ENCODE measurements around the gene CENPP.

CENPP gene

DNA sequence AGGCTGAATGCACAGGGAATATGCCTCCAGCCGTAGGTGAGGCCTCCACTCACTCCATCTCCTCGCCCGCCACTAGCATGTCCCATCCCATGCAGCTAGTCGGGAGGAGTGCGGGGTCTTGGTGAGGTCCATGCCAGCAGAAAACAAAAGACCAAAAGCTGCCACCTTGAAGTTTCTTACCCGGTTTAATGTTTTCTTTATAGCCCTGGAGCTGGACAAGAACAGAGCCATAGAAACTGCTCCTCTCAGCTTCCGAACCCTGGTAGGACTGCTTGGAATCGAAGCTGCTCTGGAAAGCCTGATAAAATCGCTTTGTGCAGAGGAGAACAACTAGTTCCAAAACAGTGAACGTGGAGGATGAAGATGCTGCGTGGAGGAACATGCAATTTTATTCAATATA is 287.1 kb downstream of the CENPP start:
- H3K9me3 ChIP-seq, result no peaks in the 10 kb centered on the region
- no peaks in the 10 kb centered on the region for H3K27me3 ChIP-seq
- no peaks in the 10 kb centered on the region for H3K4me1 ChIP-seq (ENCODE audit: control insufficient read depth in 1 of 2, insufficient read depth in 1 of 2, low read depth in 1 of 2, low read length in 1 of 2)
- H3K36me3 ChIP-seq, result peaks cover 74% of the 10 kb centered on the region
- TF ChIP-seq, protein P1, sequence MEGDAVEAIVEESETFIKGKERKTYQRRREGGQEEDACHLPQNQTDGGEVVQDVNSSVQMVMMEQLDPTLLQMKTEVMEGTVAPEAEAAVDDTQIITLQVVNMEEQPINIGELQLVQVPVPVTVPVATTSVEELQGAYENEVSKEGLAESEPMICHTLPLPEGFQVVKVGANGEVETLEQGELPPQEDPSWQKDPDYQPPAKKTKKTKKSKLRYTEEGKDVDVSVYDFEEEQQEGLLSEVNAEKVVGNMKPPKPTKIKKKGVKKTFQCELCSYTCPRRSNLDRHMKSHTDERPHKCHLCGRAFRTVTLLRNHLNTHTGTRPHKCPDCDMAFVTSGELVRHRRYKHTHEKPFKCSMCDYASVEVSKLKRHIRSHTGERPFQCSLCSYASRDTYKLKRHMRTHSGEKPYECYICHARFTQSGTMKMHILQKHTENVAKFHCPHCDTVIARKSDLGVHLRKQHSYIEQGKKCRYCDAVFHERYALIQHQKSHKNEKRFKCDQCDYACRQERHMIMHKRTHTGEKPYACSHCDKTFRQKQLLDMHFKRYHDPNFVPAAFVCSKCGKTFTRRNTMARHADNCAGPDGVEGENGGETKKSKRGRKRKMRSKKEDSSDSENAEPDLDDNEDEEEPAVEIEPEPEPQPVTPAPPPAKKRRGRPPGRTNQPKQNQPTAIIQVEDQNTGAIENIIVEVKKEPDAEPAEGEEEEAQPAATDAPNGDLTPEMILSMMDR (IDR thresholded peaks at IDR 0.05), result no peak
- no peak overlapping the region for H3K4me3 ChIP-seq (ENCODE audit: low read depth in 1 of 2, low read length in 1 of 2)
- no peak overlapping the region for H3K27ac ChIP-seq

DNA sequence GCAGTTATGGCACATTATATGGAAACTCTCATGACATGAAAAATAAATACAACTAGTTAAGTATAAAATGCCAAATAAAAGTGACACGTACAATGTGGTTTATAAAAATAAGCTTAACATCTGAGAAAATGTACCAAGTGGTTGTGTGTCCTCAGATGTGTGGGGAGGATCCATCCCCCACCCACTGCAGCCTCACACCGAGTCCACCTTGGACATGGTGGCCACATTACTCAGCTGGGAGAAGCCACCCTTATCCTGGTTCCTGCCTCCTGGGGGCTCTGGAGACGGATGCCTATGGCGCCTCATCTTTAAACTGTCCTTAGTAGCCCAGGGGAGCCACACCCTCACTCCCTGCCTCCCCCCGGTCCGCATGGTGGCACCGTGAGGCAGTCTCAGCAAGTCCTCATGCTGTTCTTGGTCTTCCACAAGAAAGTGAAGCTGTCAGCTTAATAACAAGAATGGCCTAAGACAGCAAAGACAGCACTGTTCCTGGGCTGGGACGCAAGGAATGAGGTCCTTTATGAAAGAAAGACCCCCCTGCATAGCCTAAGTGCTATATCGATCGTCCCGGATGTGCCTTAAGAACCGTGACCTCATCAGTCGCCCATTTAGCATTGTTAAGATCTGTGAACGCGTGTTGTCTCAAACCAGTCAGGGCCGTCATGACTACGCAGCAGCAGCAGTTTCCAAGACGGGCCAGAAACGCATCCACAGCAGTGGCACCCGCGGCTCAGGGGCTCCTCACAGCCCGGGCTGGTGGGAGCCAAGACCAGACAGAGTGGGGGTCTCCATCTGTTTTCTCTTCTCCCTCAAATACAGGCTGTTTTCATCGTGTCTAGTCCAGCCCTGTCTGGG is 287.7 kb downstream of the CENPP start:
- Histone ChIP-seq H3K4me1 (ENCODE audit: control insufficient read depth in 1 of 2, insufficient read depth in 1 of 2, low read depth in 1 of 2, low read length in 1 of 2) (no peaks in the 10 kb centered on the region), H3K27me3 (no peaks in the 10 kb centered on the region), H3K4me3 (ENCODE audit: low read depth in 1 of 2, low read length in 1 of 2) (no peak overlapping the region), H3K27ac (no peak overlapping the region), H3K9me3 (no peaks in the 10 kb centered on the region), H3K36me3 (peaks cover 80% of the 10 kb centered on the region)
- TF ChIP-seq, protein P1 (IDR thresholded peaks at IDR 0.05), result no peak

DNA sequence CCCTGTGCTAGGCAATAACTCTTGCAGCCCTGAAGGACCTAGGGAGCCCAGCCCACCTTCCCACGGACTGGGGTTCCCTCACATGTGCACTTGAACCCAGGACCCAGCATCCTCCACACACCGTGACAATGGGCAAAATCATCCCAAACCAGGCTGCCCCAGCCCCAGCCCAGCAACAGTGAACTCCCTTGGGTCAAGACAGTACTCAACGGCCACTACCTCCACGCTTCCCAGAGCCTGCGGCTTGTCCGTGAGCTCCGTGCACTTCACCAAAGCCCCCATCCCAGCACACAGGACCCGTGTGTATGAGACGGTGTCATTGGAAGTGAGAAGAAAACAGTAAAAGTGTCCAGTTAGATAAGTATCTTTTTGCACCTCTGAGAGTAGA is 288.4 kb downstream of the CENPP start:
- Histone ChIP-seq H3K27me3 (no peaks in the 10 kb centered on the region), H3K4me1 (ENCODE audit: control insufficient read depth in 1 of 2, insufficient read depth in 1 of 2, low read depth in 1 of 2, low read length in 1 of 2) (no peaks in the 10 kb centered on the region), H3K36me3 (peaks cover 87% of the 10 kb centered on the region), H3K9me3 (no peaks in the 10 kb centered on the region), H3K4me3 (ENCODE audit: low read depth in 1 of 2, low read length in 1 of 2) (no peak overlapping the region), H3K27ac (no peak overlapping the region)
- TF ChIP-seq, protein P1 (IDR thresholded peaks at IDR 0.05), result no peak

DNA sequence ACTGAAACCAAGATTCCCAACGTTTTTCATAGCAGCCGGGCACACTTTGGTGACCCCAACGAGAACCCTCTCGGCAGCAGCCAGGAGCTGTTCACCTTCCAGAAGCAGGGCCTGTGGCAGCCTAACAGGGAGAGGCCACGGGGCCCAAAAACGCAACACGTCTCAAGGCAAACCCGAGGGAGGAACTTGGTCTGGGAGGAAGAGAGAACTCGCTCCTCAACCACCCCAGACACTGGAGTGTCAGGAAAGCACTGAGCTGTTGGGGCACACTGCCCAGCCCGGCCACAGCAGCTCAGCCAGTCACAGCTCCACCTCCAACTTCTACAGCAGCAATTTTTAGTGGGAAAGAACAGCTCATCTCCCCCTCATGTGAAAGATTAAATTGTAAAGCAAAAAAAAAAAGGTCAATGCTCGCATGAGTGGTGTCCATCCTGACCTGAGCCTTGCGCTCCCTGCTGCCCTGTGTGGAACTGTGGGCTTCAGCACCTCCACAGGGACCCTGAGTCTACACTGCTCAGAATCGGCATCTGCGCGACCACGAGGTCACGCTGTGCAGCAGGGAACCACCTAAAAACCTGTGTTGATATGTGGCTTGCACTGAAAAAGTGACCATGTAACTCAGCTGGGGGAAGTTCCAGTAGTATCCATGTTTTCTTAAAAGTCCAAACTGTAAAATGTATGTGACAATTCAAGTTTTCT is 289.2 kb downstream of the CENPP start:
- TF ChIP-seq, protein P1 (IDR thresholded peaks at IDR 0.05), result no peak
- H3K4me1 ChIP-seq (ENCODE audit: control insufficient read depth in 1 of 2, insufficient read depth in 1 of 2, low read depth in 1 of 2, low read length in 1 of 2), result no peaks in the 10 kb centered on the region
- H3K4me3 ChIP-seq (ENCODE audit: low read depth in 1 of 2, low read length in 1 of 2), result no peak overlapping the region
- H3K36me3 ChIP-seq, result peaks cover 95% of the 10 kb centered on the region
- H3K27ac ChIP-seq, result no peak overlapping the region
- H3K27me3 ChIP-seq, result no peaks in the 10 kb centered on the region
- no peaks in the 10 kb centered on the region for H3K9me3 ChIP-seq

DNA sequence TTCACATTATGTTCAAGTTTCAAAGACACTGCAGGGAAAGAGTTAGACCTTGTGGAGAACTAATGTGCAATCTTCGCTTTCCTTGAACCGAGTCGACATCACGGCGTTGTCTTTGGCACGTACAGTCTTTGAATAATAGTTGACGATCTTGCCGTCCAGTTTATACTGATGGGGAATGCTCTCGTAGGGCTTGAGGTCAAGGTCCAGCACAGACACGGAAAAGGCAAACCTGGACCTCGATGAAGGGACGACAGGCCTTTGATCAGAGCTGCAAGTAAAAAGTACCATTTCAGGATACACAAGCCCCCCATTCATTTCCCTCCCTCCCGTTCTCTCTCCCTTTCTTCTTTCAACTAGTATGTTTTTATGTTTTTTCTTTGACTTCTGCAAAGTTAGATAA is 290.0 kb downstream of the CENPP start:
- Histone ChIP-seq H3K9me3 (no peaks in the 10 kb centered on the region), H3K4me3 (ENCODE audit: low read depth in 1 of 2, low read length in 1 of 2) (no peak overlapping the region), H3K4me1 (ENCODE audit: control insufficient read depth in 1 of 2, insufficient read depth in 1 of 2, low read depth in 1 of 2, low read length in 1 of 2) (no peaks in the 10 kb centered on the region), H3K27ac (no peak overlapping the region), H3K36me3 (peaks cover 100% of the 10 kb centered on the region), H3K27me3 (no peaks in the 10 kb centered on the region)
- TF ChIP-seq, protein P1 (IDR thresholded peaks at IDR 0.05), result no peak
